GM06990 (cell line): ENCODE measurements around the gene ZCCHC8.

ENCODE experiments used
- DNase-seq: peaks from one replicate; pipeline ENCODE4 v3.0.0-alpha.2; 2011; ENCODE audit not compliant: insufficient read length; ENCODE audit errors: extremely low read depth
- H3K27me3 ChIP-seq: replicated peaks from 2 replicates; pipeline ENCODE4 v1.6.0; 2011; ENCODE audit warnings: low read length; ENCODE audit not compliant: control insufficient read depth, insufficient read depth
- H3K36me3 ChIP-seq: 2 replicates; pipeline ENCODE4 v1.5.1; 2011; ENCODE audit warnings: low read length; ENCODE audit not compliant: control insufficient read depth, insufficient read depth
- H3K4me3 ChIP-seq: replicated peaks from 2 replicates; pipeline ENCODE4 v1.5.1; 2011; ENCODE audit warnings: low read depth, mild to moderate bottlenecking, control low read depth, low read length
- CTCF ChIP-seq: IDR thresholded peaks from 2 replicates; pipeline ENCODE4 v1.5.1; 2011; ENCODE audit warnings: low read length, control low read depth, mild to moderate bottlenecking, inconsistent platforms; ENCODE audit not compliant: insufficient read depth, poor library complexity, severe bottlenecking

Gene ZCCHC8

GRCh38 chr12:122526683-122527477 is 26.1 kb upstream of the ZCCHC8 start, which contains the start of the genes KNTC1 and RSRC2:
Gene KNTC1 (plus strand): TSS chr12:122527249. CDS start chr12:122530064, 2,815 bp downstream.
Gene RSRC2 (minus strand): TSS chr12:122526936. CDS start chr12:122526853, 83 bp downstream.
- no peak for TF ChIP-seq CTCF
- H3K4me3 ChIP-seq: peak within 1 kb of the TSS; percentile 95
- peaks cover under 1% of the 10 kb centered on the region; the same call in 1 of the 2 replicates for H3K36me3 ChIP-seq
- H3K27me3 ChIP-seq: no peaks in the 10 kb centered on the region
- DNase-seq: peak; percentile 96

GRCh38 chr12:122523846-122524718 is 23.4 kb upstream of the ZCCHC8 start:
- TF ChIP-seq CTCF: no peak
- DNase-seq: no peak
- peaks cover 8% of the 10 kb centered on the region; the same call in 1 of the 2 replicates for H3K36me3 ChIP-seq
- H3K27me3 ChIP-seq: no peaks in the 10 kb centered on the region
- peak overlapping the region; percentile 75 for H3K4me3 ChIP-seq

- no peak for DNase-seq
- peak overlapping the region; percentile 75 for H3K4me3 ChIP-seq
- TF ChIP-seq CTCF: no peak
- no peaks in the 10 kb centered on the region for H3K27me3 ChIP-seq
- peaks cover 13% of the 10 kb centered on the region for H3K36me3 ChIP-seq
These were observed 22.5 kb upstream of the ZCCHC8 start for GRCh38 chr12:122523280-122523679.

GRCh38 chr12:122520676-122521075 is 19.9 kb upstream of the ZCCHC8 start:
- H3K36me3 ChIP-seq: peaks cover 25% of the 10 kb centered on the region
- no peaks in the 10 kb centered on the region for H3K27me3 ChIP-seq
- no peak overlapping the region for H3K4me3 ChIP-seq
- no peak for TF ChIP-seq CTCF
- no peak for DNase-seq

- H3K4me3 ChIP-seq: no peak overlapping the region
- H3K36me3 ChIP-seq: peaks cover 25% of the 10 kb centered on the region
- no peak for DNase-seq
- H3K27me3 ChIP-seq: no peaks in the 10 kb centered on the region
- no peak for TF ChIP-seq CTCF
These were observed 18.7 kb upstream of the ZCCHC8 start for GRCh38 chr12:122519418-122519817.
